Measurements from ENCODE around the gene KRT85. TPM values are rescaled to one million over a fixed set of nuclear protein-coding genes. Genes with fewer than 3 reads are reported as not detected.

The KRT85 gene
- total RNA-seq, 2 donors from 2014 or later = not detected

DNA sequence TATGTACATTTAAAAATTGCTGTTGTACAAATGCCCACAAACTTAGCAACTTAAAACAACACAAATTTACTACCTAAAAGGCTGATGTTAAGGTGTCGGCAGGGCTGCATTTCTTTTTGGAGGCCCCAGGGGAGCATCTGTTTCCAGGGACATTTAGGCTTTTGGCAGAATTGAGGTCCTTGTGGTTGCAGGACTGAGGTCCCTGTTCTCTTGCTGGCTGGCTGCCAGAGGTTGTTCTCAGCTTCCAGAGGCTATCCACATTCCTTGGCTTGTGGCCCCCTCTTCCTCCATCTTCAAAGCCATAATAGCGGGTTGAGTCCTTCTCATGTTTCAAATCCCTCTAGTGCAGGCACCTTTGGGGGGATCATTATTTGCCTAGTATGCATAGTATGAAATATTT lies 23.7 kb downstream of the KRT85 start:
- H3K27ac ChIP-seq = no peak overlapping the region
- no peaks in the 10 kb centered on the region for H3K36me3 ChIP-seq (replicated peaks in 1 of 2; ENCODE audit: insufficient read depth in 1 of 2, low read depth in 2 of 2)
- TF ChIP-seq, protein P1, sequence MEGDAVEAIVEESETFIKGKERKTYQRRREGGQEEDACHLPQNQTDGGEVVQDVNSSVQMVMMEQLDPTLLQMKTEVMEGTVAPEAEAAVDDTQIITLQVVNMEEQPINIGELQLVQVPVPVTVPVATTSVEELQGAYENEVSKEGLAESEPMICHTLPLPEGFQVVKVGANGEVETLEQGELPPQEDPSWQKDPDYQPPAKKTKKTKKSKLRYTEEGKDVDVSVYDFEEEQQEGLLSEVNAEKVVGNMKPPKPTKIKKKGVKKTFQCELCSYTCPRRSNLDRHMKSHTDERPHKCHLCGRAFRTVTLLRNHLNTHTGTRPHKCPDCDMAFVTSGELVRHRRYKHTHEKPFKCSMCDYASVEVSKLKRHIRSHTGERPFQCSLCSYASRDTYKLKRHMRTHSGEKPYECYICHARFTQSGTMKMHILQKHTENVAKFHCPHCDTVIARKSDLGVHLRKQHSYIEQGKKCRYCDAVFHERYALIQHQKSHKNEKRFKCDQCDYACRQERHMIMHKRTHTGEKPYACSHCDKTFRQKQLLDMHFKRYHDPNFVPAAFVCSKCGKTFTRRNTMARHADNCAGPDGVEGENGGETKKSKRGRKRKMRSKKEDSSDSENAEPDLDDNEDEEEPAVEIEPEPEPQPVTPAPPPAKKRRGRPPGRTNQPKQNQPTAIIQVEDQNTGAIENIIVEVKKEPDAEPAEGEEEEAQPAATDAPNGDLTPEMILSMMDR (IDR thresholded peaks at IDR 0.05) = no peak
- no peak for TF ChIP-seq POLR2A (IDR thresholded peaks at IDR 0.05)
- no peak for DNase-seq
- no peak overlapping the region for H3K4me3 ChIP-seq
- 97 to 100% methylated on average over 2 of the region's 2 CpGs for WGBS, 2 donors
- peaks cover 26% of the 10 kb centered on the region for H3K4me1 ChIP-seq
- no peak for ATAC-seq
- H3K9me3 ChIP-seq = peaks cover 0 to 6% (median 0%) of the 10 kb centered on the region in 3 donors
- no peaks in the 10 kb centered on the region for H3K27me3 ChIP-seq
- intact Hi-C loops (cut with DNase I) = no loop called here

DNA sequence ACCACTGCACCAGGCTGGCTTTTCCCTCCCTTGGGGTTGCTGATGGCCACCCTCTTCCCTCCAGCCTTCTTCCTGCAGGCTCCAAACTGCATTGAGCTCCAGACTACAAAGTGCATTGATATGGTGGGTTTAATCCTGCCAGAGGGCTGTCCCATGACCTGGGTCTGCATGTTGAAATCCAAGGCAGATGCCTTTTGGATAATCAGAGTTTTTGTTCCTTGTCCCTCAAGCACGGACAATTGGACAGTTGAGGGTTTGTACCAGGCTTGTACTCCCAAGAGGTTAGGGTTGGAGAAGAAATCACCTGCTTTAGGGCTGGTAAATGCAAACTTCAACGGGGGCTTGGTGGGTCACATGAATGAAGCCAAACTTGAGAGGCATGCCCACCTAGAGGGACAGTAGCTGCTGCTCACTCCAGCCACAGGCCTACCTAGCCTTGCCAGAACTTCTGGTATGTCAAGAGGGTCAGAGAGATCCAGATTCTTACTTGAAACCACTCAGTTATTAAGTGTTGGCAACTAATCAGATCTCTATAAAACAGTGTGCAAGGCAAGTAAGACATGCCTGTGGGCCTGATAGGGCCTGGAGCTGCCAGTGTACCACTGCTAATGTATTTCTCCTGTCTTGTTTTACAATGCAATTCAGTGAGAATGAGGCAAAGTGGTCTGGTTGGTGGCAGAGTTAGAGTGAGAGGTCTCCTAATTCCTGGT lies 24.3 kb downstream of the KRT85 start:
- intact Hi-C loops (cut with DNase I) = no loop called here
- no peak overlapping the region for H3K4me3 ChIP-seq
- 84 to 89% methylated on average over 2 of the region's 2 CpGs for WGBS, 2 donors
- DNase-seq = no peak
- TF ChIP-seq, protein P1 (IDR thresholded peaks at IDR 0.05) = no peak
- no peak for TF ChIP-seq POLR2A (IDR thresholded peaks at IDR 0.05)
- peaks cover 26% of the 10 kb centered on the region for H3K4me1 ChIP-seq
- H3K36me3 ChIP-seq (replicated peaks in 1 of 2; ENCODE audit: insufficient read depth in 1 of 2, low read depth in 2 of 2) = no peaks in the 10 kb centered on the region
- H3K27ac ChIP-seq = no peak overlapping the region
- ATAC-seq = no peak
- peaks cover 0 to 6% (median 0%) of the 10 kb centered on the region in 3 donors for H3K9me3 ChIP-seq
- no peaks in the 10 kb centered on the region for H3K27me3 ChIP-seq

GRCh38 chr12:52341066-52341580 lies 26.2 kb downstream of the KRT85 start:
- Histone ChIP-seq H3K4me3 (no peak overlapping the region), H3K9me3 (peaks cover 0 to 6% (median 0%) of the 10 kb centered on the region in 3 donors), H3K27me3 (no peaks in the 10 kb centered on the region), H3K36me3 (replicated peaks in 1 of 2; ENCODE audit: insufficient read depth in 1 of 2, low read depth in 2 of 2) (no peaks in the 10 kb centered on the region), H3K27ac (no peak overlapping the region), H3K4me1 (peaks cover 16% of the 10 kb centered on the region)
- DNase-seq (no peak), ATAC-seq (no peak)
- WGBS, 2 donors = 94 to 98% methylated on average over 5 to 10 of the region's 14 CpGs
- intact Hi-C loops (cut with DNase I) = no loop called here
- no peak for TF ChIP-seq POLR2A (IDR thresholded peaks at IDR 0.05)
- TF ChIP-seq, protein P1 (IDR thresholded peaks at IDR 0.05) = no peak

GRCh38 chr12:52338241-52338960 lies 28.9 kb downstream of the KRT85 start:
- Histone ChIP-seq H3K27ac (no peak overlapping the region), H3K4me1 (peaks cover 4% of the 10 kb centered on the region), H3K9me3 (peaks cover 0 to 2% (median 0%) of the 10 kb centered on the region in 3 donors), H3K27me3 (no peaks in the 10 kb centered on the region), H3K4me3 (no peak overlapping the region), H3K36me3 (replicated peaks in 1 of 2; ENCODE audit: insufficient read depth in 1 of 2, low read depth in 2 of 2) (no peaks in the 10 kb centered on the region)
- DNase-seq (no peak), ATAC-seq (no peak)
- no peak for TF ChIP-seq POLR2A (IDR thresholded peaks at IDR 0.05)
- TF ChIP-seq, protein P1 (IDR thresholded peaks at IDR 0.05) = no peak
- intact Hi-C loops (cut with DNase I) = no loop called here
- WGBS, 2 donors = 77 to 84% methylated on average over 10 of the region's 10 CpGs
